ENCODE results near the gene PLOD3.

PLOD3 gene

DNA sequence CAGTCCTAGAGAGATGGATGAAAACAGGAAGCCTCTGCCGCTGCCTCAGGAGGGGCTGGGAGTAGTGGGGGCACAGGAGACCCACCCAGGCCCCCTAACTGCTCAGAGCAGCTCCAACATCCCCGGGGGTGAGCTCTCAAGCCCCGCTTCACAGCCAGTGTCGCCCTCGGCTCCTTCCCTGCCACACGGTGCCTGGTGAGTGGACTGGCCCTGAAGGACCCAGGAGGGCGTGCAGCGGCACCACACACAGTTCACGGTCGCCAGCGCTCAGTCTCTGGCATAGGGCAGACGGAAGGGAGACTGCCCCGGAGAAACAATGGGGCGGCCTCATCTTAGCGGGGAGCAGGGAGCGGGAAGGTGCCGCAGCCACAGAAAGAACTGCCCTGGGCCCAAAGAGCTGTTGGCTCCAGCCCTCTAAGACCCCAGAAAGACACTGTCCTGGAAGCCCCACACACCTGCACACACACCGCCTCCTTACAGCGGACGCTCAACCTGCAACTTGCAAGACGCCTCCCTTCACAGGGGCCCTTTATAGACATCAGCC lies 19.0 kb upstream of the PLOD3 start:
- no peak overlapping the region for H3K27ac ChIP-seq

DNA sequence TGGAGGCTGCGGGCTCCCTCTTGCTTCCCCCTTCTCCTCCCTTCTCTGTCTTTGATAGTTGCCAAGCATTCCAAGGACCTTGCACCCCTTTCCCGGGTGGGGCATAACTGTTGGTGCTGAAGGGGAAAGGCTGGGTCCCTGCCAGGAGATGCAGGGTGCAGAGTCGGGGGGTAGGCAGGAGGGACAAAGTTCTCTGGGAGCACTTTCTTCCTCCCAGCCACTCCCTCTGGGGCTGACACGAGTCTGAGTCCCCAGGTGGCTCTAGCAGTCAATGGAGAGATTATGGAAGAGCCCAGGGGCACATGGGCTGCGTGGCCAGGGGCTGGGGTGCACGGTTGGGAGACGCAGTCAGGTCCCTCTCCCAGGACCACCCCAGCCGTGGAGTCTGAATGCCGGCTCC lies 18.1 kb upstream of the PLOD3 start:
- TF ChIP-seq, protein P1, sequence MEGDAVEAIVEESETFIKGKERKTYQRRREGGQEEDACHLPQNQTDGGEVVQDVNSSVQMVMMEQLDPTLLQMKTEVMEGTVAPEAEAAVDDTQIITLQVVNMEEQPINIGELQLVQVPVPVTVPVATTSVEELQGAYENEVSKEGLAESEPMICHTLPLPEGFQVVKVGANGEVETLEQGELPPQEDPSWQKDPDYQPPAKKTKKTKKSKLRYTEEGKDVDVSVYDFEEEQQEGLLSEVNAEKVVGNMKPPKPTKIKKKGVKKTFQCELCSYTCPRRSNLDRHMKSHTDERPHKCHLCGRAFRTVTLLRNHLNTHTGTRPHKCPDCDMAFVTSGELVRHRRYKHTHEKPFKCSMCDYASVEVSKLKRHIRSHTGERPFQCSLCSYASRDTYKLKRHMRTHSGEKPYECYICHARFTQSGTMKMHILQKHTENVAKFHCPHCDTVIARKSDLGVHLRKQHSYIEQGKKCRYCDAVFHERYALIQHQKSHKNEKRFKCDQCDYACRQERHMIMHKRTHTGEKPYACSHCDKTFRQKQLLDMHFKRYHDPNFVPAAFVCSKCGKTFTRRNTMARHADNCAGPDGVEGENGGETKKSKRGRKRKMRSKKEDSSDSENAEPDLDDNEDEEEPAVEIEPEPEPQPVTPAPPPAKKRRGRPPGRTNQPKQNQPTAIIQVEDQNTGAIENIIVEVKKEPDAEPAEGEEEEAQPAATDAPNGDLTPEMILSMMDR (conservative IDR thresholded peaks at IDR 0.05): no peak

More for the DNA sequence above, 19.0 kb upstream of the PLOD3 start:
- TF ChIP-seq, protein P1 (conservative IDR thresholded peaks at IDR 0.05): no peak

DNA sequence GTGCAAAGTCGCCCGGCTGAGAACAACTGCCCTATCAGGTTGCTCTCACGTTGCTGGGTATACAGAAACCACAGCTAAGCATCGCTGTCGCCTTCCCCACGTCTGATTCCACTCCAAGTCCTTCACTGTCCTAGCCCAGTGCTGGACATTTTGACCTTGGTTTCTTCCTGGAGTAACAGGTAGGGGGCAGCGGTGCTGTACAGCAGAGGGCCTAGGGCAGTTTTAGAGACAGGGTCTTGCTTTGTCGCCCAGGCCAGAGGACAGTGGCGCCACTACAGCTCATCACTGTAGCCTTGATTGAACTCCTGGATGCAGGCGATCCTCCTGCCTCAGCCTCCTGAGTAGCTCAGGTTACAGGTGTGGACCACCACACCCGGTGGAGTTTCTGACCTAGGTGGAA lies 17.7 kb upstream of the PLOD3 start:
- no peak overlapping the region for H3K27ac ChIP-seq
- TF ChIP-seq, protein P1 (conservative IDR thresholded peaks at IDR 0.05): peak; percentile 37

More for the DNA sequence above, 18.1 kb upstream of the PLOD3 start:
- H3K27ac ChIP-seq: no peak overlapping the region

DNA sequence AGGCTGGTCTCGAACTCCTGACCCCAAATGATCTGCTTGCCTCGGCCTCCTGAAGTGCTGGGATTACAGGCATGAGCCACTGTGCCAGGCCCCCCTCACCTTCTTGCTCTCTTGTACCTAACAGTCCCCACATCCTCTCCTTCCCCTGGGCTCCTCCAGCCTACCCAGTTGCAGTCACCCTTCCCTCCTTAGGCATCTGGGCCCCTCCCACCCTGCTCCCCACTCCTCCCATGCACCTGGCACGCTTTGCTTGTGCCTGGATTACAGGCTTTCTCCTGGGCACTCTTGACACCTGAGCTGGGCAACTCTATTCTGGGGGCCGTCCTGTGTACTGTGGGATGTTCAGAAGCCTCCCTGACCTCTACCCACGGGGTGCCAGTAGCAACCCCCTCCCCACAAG lies 17.3 kb upstream of the PLOD3 start:
- TF ChIP-seq, protein P1 (conservative IDR thresholded peaks at IDR 0.05): no peak
- no peak overlapping the region for H3K27ac ChIP-seq

DNA sequence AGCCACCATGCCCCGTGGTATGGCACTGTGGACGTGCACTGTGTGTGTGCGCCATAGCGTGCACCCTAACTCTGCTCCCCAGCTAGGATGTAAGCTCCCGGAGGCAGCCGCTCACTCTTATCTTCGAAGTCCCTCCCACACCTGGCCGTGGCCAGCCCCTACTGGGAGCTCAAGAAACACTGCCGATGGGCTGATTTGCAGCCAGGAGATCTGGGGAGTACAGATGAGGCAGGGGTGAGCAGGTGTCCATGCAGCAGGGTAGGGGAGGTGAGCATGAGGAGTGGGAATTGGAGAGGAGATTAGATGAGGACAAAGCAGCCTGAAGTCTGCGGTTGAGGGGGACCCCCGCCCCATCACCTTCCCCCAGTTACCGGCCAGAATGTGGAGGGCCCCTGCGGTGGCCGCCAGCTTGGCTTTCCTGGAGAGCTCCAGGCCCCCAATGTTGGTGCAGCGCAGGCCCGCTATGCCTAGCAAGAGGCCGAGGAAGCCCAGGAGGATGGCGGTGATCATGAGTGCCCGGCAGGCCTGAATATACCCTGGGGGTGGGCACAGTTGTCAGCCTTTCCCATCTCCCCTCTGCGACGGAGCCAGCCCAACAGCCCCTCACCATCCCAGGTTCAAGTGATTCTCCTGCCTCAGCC lies 16.6 kb upstream of the PLOD3 start:
- no peak overlapping the region for H3K27ac ChIP-seq
- TF ChIP-seq, protein P1 (conservative IDR thresholded peaks at IDR 0.05): no peak

DNA sequence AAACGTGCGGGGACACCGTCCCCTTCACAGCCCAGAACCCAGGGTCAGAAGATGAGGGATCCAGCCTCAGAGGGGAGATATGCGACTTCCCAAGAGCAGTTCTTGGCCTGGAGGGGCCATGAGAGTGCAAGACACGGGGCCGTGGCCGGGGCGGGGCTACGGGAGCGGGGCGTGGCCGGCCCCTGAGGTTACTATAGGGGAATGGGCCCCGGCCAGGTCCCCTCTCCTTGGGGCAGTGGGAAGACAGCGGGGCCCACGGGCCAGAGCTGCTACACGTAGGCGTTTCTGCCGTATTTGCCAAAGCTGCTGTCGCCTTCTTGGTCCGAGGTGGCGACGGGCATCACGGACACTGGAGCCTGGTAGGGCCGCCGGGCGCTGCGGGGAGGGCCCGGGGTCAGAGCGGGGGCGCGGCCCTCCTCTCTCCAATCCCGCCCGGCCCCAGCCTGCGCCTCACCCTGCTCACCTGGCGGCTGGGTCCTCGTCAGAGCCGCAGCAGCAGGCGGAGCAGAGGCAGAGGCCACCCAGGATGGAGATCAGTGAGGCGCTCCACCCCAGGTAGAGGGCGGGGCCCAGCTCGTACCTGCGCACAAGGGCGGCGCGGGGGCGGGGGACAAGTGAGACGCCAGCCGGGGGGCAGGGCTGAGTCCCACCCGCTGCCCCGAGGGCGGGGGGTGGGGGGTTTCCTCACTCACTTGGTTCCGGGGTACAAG lies 14.9 kb upstream of the PLOD3 start:
- H3K27ac ChIP-seq: peak overlapping the region; percentile 89
- TF ChIP-seq, protein P1 (conservative IDR thresholded peaks at IDR 0.05): no peak

DNA sequence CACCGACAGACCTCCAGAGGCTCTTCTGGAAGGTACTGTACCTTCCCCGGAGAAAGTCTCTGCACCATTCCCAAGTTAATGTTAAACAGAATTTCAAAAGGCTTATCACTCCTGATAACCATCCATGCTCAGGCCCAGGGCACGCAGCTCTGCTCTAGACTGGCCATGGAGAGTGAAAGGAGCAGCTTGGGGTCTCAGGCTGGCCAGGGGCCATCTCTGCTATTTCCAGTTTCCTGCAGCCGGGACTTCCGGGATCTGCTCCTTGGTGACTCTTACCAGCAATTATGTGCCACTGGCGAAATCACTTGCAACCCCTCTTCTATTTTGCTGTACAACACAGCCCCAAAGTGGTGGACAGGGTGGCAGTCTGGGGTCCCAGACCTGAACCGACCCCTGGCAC lies 14.3 kb upstream of the PLOD3 start:
- H3K27ac ChIP-seq: peak overlapping the region; percentile 89
- TF ChIP-seq, protein P1 (conservative IDR thresholded peaks at IDR 0.05): no peak
